ENCODE results near the gene TSPAN13. TPM values are rescaled to one million over a fixed set of nuclear protein-coding genes. Genes with fewer than 3 reads are reported as not detected.

TSPAN13 gene
- total and polyA plus RNA-seq, 10 of the 15 experiments (the other 5 are each of a cell fraction or from before 2014, with no cell fraction given), result 0.26 to 0.37 TPM; not detected in 8

DNA sequence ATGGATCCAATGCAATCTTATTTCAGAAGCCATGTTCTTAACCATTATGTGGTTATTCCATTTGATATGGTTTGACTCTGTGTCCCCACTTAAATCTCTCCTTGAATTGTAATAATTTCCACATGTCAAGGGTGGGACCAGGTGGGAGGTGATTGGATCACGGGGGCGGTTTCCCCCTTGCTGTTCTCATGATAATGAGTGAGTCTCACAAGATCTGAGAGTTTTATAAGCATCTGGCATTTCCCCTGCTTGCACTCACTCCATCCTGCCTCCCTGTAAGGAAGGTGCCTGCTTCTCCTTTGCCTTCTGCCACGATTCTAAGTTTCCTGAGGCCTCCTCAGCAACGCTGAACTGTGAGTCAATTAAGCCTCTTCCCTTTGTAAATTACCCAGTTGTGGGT lies 32.0 kb upstream of the TSPAN13 start:
- H3K27me3 ChIP-seq (replicated peaks in 1 of 2; ENCODE audit: control insufficient read depth in 2 of 2, insufficient read depth in 2 of 2, low read length in 1 of 2), result no peaks in the 10 kb centered on the region
- ChIA-PET SMC1A (ENCODE audit: uncharacterized antibody, unreplicated experiment) (no interaction called here), RAD21 (ENCODE audit: unreplicated experiment) (no interaction called here), CTCF (no interaction called here), POLR2A (no interaction called here)
- ATAC-seq, result no peak
- H3K4me3 ChIP-seq, result no peak overlapping the region
- in situ Hi-C loops (cut with MboI), result no loop called here
- no peaks in the 10 kb centered on the region for H3K4me1 ChIP-seq (ENCODE audit: control insufficient read depth, insufficient read depth, low read length)
- no peak overlapping the region for H3K4me2 ChIP-seq (ENCODE audit: control insufficient read depth, insufficient read depth)
- intact Hi-C loops (cut with micrococcal nuclease; ENCODE audit: unreplicated experiment), result no loop called here
- no peak for TF ChIP-seq NFYA (IDR thresholded peaks at IDR 0.05; ENCODE audit: borderline replicate concordance, low read depth, low read length)
- no peak for TF ChIP-seq SMARCA5 (IDR thresholded peaks at IDR 0.05)
- TF ChIP-seq RBBP5 (conservative IDR thresholded peaks at IDR 0.05), result no peak
- no peak for TF ChIP-seq CEBPB (IDR thresholded peaks at IDR 0.05; ENCODE audit: borderline replicate concordance in 1 of 2, low read depth in 2 of 2, low read length in 2 of 2)
- TF ChIP-seq BHLHE40 (IDR thresholded peaks at IDR 0.05; ENCODE audit: borderline replicate concordance in 1 of 2, low read depth in 2 of 2, low read length in 1 of 2), result no peak
- no peak for TF ChIP-seq IKZF1 (conservative IDR thresholded peaks at IDR 0.05)
- TF ChIP-seq, protein P1, sequence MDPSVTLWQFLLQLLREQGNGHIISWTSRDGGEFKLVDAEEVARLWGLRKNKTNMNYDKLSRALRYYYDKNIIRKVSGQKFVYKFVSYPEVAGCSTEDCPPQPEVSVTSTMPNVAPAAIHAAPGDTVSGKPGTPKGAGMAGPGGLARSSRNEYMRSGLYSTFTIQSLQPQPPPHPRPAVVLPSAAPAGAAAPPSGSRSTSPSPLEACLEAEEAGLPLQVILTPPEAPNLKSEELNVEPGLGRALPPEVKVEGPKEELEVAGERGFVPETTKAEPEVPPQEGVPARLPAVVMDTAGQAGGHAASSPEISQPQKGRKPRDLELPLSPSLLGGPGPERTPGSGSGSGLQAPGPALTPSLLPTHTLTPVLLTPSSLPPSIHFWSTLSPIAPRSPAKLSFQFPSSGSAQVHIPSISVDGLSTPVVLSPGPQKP (IDR thresholded peaks at IDR 0.05; ENCODE audit: low read depth, low read length), result no peak
- TF ChIP-seq CHD1 (IDR thresholded peaks at IDR 0.05; ENCODE audit: low read depth, low read length), result no peak
- TF ChIP-seq, protein P2, sequence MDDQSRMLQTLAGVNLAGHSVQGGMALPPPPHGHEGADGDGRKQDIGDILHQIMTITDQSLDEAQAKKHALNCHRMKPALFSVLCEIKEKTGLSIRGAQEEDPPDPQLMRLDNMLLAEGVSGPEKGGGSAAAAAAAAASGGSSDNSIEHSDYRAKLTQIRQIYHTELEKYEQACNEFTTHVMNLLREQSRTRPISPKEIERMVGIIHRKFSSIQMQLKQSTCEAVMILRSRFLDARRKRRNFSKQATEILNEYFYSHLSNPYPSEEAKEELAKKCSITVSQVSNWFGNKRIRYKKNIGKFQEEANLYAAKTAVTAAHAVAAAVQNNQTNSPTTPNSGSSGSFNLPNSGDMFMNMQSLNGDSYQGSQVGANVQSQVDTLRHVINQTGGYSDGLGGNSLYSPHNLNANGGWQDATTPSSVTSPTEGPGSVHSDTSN (IDR thresholded peaks at IDR 0.05; ENCODE audit: insufficient replicate concordance, low read depth, low read length), result no peak
- WGBS (ENCODE audit: insufficient coverage, insufficient replicate concordance, low lambda C conversion rate, missing lambda C conversion rate), result 9% methylated on average over 4 of the region's 4 CpGs
- no peaks in the 10 kb centered on the region for H3K9me3 ChIP-seq (replicated peaks; ENCODE audit: control insufficient read depth, insufficient read depth, low read length)
- BruUV-seq (replicated peaks), result no TSS peak
- H3K36me3 ChIP-seq (ENCODE audit: control insufficient read depth in 2 of 2, insufficient read depth in 2 of 2, low read length in 1 of 2), result no peaks in the 10 kb centered on the region
- no peak for DNase-seq (ENCODE audit: low read depth, low spot score)
- no peaks in the 10 kb centered on the region for H4K20me1 ChIP-seq (ENCODE audit: control insufficient read depth, insufficient read depth)
- no peak overlapping the region for H2AFZ ChIP-seq (ENCODE audit: control insufficient read depth, low read depth, low read length)
- no peak overlapping the region for H3K27ac ChIP-seq (ENCODE audit: control insufficient read depth, insufficient read depth)
- no peak overlapping the region for H3K9ac ChIP-seq (ENCODE audit: control insufficient read depth, insufficient read depth, low read length)
- no peak for FAIRE-seq
- no peaks in the 10 kb centered on the region for H3K79me2 ChIP-seq (ENCODE audit: control insufficient read depth, insufficient read depth, low read length)

Measured in GM12878 (cell line).